Gastrocnemius medialis (tissue), 4 donors: Measurements from ENCODE around the gene ABCC4.

Experiments
- POLR2A ChIP-seq, 2 donors: fragments of 450-650 bp; IDR thresholded peaks; one replicate each; pipeline ENCODE4 v1.6.1; 2017; ENCODE audit warnings: antibody characterized with exemption in 2 of 2, mild to moderate bottlenecking in 2 of 2, moderate library complexity in 2 of 2
- TF ChIP-seq, protein P1 (sequence below), 5 experiments: fragments of 450-650 bp in 3 of 5; fragments of 200-600 bp in 2 of 5; sonication (generic) in 2 of 5; IDR thresholded peaks in 4 of 5; conservative IDR thresholded peaks in 1 of 5; 1 replicate in 4 of 5; 2 replicates in 1 of 5; pipeline ENCODE4 v1.5.1; 2016 to 2019; ENCODE audit warnings: antibody characterized with exemption in 5 of 5, mild to moderate bottlenecking in 3 of 5, moderate library complexity in 3 of 5

DNA sequence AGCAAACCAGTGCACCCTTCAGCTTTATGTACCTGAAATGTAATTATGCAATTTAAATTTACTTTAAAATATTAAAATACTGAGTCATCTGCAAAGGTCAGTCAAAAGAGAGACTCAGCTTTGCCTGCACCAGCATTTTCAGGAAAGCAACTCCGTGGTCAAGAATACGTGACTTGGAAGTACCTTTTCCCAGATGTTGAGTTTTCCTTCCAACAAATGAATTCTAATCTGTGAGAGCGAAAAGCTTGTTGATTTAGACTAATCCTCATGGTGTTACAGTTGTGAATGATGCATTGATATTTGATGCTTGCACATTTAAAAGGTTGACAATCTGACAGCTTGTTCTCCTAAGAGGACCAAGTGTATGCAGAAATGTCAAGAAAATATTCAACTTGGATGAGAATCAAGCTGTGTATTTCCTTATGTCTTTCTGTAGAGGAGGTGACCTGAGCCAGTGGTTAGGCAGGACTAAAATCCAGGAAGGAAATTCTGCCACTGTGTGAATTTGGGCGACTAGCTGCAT lies 270.4 kb downstream of the ABCC4 start:
- TF ChIP-seq, protein P1, sequence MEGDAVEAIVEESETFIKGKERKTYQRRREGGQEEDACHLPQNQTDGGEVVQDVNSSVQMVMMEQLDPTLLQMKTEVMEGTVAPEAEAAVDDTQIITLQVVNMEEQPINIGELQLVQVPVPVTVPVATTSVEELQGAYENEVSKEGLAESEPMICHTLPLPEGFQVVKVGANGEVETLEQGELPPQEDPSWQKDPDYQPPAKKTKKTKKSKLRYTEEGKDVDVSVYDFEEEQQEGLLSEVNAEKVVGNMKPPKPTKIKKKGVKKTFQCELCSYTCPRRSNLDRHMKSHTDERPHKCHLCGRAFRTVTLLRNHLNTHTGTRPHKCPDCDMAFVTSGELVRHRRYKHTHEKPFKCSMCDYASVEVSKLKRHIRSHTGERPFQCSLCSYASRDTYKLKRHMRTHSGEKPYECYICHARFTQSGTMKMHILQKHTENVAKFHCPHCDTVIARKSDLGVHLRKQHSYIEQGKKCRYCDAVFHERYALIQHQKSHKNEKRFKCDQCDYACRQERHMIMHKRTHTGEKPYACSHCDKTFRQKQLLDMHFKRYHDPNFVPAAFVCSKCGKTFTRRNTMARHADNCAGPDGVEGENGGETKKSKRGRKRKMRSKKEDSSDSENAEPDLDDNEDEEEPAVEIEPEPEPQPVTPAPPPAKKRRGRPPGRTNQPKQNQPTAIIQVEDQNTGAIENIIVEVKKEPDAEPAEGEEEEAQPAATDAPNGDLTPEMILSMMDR (IDR thresholded peaks at IDR 0.05 in 4 of 5, conservative IDR thresholded peaks at IDR 0.05 in 1 of 5): no peak
- TF ChIP-seq POLR2A (IDR thresholded peaks at IDR 0.05): no peak
